Measurements from ENCODE around the gene ANKRD50.

ANKRD50 gene

GRCh38 chr4:124632439-124632838 lies 80.1 kb downstream of the ANKRD50 start:
- H3K4me3 ChIP-seq (ENCODE audit: low read depth, low read length), result no peak overlapping the region
- no peak for DNase-seq (ENCODE audit: low read depth)
- no peak for TF ChIP-seq CTCF (IDR thresholded peaks at IDR 0.05; ENCODE audit: insufficient read depth, low read depth, low read length, missing control alignments)

- TF ChIP-seq CTCF (IDR thresholded peaks at IDR 0.05; ENCODE audit: insufficient read depth, low read depth, low read length, missing control alignments), result no peak
- DNase-seq (ENCODE audit: low read depth), result peak; percentile 56
- no peak overlapping the region for H3K4me3 ChIP-seq (ENCODE audit: low read depth, low read length)
These were observed 80.8 kb downstream of the ANKRD50 start for GRCh38 chr4:124631760-124632159.

GRCh38 chr4:124629681-124630080 lies 82.9 kb downstream of the ANKRD50 start:
- no peak for TF ChIP-seq CTCF (IDR thresholded peaks at IDR 0.05; ENCODE audit: insufficient read depth, low read depth, low read length, missing control alignments)
- no peak for DNase-seq (ENCODE audit: low read depth)
- H3K4me3 ChIP-seq (ENCODE audit: low read depth, low read length), result no peak overlapping the region

Data from GM12865 (cell line).